ENCODE data around the gene ROBO2.

DNA sequence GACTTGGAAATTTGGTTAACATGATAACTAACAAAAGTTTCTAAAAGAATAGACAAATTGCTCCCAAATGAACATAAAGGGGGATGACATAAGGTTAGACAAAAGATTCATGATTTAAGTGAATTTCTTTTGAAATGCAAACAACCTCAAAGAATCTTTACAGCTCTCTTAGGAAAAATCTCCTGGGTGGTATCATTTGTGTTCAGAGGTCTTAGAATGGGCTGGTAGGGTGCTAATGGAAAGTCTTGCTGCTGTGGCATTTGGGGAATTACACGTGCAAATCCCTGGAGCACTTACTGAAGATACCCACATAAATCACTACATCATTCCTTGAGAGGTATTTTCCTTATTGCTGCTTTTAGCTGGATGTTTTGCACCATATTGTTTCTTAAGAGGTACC lies 14.4 kb upstream of the ROBO2 start:
- no peak for TF ChIP-seq POLR2A (IDR thresholded peaks at IDR 0.05)
- TF ChIP-seq, protein P1, sequence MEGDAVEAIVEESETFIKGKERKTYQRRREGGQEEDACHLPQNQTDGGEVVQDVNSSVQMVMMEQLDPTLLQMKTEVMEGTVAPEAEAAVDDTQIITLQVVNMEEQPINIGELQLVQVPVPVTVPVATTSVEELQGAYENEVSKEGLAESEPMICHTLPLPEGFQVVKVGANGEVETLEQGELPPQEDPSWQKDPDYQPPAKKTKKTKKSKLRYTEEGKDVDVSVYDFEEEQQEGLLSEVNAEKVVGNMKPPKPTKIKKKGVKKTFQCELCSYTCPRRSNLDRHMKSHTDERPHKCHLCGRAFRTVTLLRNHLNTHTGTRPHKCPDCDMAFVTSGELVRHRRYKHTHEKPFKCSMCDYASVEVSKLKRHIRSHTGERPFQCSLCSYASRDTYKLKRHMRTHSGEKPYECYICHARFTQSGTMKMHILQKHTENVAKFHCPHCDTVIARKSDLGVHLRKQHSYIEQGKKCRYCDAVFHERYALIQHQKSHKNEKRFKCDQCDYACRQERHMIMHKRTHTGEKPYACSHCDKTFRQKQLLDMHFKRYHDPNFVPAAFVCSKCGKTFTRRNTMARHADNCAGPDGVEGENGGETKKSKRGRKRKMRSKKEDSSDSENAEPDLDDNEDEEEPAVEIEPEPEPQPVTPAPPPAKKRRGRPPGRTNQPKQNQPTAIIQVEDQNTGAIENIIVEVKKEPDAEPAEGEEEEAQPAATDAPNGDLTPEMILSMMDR (IDR thresholded peaks at IDR 0.05) = no peak
- no peak for TF ChIP-seq POLR2AphosphoS5 (IDR thresholded peaks at IDR 0.05)
